ENCODE data around the gene EPAS1. TPM values are rescaled to one million over a fixed set of nuclear protein-coding genes. Genes with fewer than 3 reads are reported as not detected.

EPAS1 gene
- total RNA-seq, 1 donor: 45.6 TPM

DNA sequence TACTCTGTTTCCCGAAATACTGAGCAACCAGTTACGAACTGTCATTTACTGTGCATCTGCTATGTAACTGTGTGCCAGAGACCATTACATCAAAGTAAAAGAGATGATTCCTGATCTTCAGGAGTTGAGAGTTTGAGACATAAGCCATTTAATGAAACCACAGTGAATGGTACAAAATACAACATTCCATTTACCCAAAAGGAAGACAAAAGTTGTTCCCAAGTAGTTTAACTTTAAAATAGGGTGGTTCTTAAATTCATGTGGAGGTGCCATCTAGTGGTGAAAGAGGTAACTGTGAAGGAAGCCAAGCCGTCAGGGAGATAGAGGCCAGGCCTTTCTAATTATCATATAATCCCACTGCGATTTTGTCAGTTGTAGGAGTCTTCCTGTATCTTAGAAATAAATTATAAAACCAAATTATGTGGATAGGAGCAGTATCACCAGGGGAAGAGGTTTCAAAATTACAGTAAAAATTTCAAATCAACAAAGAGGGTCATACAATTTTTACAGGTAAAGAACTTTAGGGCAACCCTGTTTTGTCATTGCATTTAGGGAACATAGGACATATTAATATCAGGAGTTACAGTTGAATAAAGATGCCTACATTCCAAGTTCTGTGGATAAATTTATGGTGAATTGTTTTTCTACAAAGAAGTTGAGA, 67.7 kb downstream of the EPAS1 start:
- TF ChIP-seq, protein P1, sequence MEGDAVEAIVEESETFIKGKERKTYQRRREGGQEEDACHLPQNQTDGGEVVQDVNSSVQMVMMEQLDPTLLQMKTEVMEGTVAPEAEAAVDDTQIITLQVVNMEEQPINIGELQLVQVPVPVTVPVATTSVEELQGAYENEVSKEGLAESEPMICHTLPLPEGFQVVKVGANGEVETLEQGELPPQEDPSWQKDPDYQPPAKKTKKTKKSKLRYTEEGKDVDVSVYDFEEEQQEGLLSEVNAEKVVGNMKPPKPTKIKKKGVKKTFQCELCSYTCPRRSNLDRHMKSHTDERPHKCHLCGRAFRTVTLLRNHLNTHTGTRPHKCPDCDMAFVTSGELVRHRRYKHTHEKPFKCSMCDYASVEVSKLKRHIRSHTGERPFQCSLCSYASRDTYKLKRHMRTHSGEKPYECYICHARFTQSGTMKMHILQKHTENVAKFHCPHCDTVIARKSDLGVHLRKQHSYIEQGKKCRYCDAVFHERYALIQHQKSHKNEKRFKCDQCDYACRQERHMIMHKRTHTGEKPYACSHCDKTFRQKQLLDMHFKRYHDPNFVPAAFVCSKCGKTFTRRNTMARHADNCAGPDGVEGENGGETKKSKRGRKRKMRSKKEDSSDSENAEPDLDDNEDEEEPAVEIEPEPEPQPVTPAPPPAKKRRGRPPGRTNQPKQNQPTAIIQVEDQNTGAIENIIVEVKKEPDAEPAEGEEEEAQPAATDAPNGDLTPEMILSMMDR (IDR thresholded peaks at IDR 0.05; ENCODE audit: insufficient read depth, low read length): peak; percentile 76
- peak; percentile 85 for DNase-seq (ENCODE audit: low read depth)

DNA sequence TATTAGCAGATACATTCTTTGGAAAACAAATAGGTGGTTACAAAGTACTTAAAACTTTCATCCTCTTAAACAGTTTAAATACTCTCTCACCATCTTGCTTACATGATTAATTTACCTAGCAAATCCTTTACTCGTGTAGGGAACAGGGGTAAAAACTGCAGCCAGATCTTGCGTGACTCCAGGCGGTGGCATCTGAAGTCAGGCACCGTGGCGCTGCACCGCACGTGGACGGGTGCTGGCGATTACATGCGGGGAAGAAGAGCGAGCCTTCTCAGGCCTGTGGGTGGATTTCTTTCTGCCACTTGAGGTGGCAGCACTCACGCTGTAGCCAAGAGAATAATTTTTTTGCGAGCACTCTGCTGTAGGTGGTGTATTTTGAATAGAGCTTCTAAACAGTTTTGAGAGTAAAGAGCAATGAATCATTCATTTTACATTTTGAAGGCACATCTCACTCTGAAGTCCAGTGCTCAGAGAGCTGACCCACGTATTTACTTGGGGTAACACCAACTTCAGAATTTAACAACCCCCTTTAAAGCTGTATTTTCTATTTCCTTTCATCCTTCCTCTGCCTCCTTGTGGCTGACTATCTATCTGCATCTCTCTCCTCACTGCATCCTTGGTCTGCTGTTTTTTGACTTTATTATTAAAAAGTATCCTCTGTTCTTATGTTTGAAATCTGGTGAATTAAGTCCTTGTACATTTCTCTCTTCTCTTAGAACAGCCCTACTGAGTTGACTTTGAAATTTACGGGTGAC, 68.9 kb downstream of the EPAS1 start:
- H3K4me3 ChIP-seq (ENCODE audit: low read depth, low read length): no peak overlapping the region
- TF ChIP-seq, protein P1 (IDR thresholded peaks at IDR 0.05; ENCODE audit: insufficient read depth, low read length): peak; percentile 64
- peak; percentile 28 for DNase-seq (ENCODE audit: low read depth)

More for the DNA sequence above, 67.7 kb downstream of the EPAS1 start:
- no peak overlapping the region for H3K4me3 ChIP-seq (ENCODE audit: low read depth, low read length)

DNA sequence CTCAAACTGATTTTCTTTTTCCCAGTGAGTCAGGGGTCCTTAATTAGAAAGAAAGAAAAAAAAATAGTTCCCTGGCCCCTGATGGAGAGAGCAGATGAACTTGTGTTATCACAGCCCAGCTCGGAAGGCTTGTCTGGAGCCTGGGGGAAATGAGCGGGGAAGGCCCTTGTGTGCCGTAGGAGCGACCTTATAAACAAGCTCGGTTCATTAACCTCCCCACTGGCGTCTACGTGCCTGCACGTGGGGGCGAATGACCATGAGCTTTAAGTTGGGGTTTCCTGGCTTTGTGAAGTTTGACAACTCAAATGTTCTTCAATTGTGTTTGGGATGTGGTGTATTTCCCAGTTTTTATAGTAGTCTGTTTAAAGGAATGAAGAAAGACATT, 69.5 kb downstream of the EPAS1 start:
- no peak for DNase-seq (ENCODE audit: low read depth)
- TF ChIP-seq, protein P1 (IDR thresholded peaks at IDR 0.05; ENCODE audit: insufficient read depth, low read length): no peak
- no peak overlapping the region for H3K4me3 ChIP-seq (ENCODE audit: low read depth, low read length)

DNA sequence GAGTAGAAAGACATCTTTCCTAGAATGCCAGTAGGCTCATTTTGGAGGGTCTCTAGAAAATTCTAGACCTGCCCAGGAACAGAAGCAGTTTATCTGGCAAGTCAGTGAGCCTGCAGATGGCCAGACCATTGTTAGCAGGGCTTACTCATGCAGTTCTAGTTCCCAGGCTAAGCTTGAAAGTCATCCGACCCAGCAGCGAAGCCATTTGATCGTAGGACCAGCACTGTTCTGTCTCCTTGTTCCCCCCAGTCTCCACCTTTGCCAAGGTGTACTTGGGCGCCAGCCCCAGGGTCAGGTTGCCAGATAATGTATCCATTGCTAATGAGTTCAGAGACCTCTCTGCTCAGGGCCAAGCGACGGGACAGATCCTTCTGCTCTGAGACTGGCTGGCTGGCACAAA, 70.1 kb downstream of the EPAS1 start:
- TF ChIP-seq, protein P1 (IDR thresholded peaks at IDR 0.05; ENCODE audit: insufficient read depth, low read length): no peak
- no peak overlapping the region for H3K4me3 ChIP-seq (ENCODE audit: low read depth, low read length)
- peak; percentile 22 for DNase-seq (ENCODE audit: low read depth)

DNA sequence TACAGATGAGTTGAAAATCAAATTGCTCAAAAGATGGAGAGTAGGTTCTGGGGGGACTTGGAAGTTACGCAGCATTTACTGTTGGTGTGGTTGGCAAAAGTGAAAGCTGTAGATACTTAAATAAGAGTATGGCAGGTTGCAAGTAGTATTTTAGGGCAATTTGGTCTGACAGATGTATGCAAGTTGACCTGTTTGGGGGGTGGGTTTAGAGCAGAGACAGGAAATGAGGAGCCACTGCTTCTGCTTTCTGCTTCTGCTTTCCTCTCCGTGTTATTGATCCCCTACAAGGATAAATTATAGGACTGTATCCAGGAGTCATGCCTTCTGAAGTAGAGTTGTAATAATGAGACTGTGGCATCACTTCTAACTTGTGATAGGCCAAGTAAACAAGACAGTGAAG, 71.2 kb downstream of the EPAS1 start:
- no peak for DNase-seq (ENCODE audit: low read depth)
- no peak overlapping the region for H3K4me3 ChIP-seq (ENCODE audit: low read depth, low read length)
- TF ChIP-seq, protein P1 (IDR thresholded peaks at IDR 0.05; ENCODE audit: insufficient read depth, low read length): no peak

DNA sequence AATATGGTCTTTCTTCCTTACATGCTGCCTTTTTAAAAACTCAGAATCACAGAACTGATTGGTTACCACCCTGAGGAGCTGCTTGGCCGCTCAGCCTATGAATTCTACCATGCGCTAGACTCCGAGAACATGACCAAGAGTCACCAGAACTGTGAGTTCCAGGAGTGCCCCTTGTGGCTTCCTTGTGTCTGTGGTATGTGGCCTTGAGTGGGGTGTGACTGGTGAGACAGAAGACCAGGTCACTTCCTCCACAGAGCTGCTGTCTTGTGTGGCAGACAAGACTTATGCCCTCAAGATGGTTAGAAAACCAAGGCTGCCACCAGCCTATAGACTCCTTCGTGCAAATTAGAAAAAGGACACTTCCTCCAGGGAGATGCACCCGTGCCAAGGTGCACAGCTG, 72.6 kb downstream of the EPAS1 start:
- H3K4me3 ChIP-seq (ENCODE audit: low read depth, low read length): no peak overlapping the region
- TF ChIP-seq, protein P1 (IDR thresholded peaks at IDR 0.05; ENCODE audit: insufficient read depth, low read length): no peak
- no peak for DNase-seq (ENCODE audit: low read depth)

Data from fibroblast of the aortic adventitia (primary cell).